Hepatocyte (in vitro differentiated cells): Measurements from ENCODE around the gene SYT1. TPM values are rescaled to one million over a fixed set of nuclear protein-coding genes. Genes with fewer than 3 reads are reported as not detected.

Experiments
- DNase-seq: peaks from one replicate; pipeline ENCODE4 v3.0.0-alpha.2; 2016; ENCODE audit warnings: low spot score
- H2AFZ ChIP-seq: fragments of 200-600 bp; sonication (generic); 2 replicates; pipeline ENCODE4 v1.6.0; 2016; ENCODE audit warnings: antibody characterized with exemption, mild to moderate bottlenecking
- H3K27ac ChIP-seq: fragments of 200-600 bp; sonication (generic); 2 replicates; pipeline ENCODE4 v1.5.1; 2016; ENCODE audit warnings: mild to moderate bottlenecking
- H3K27me3 ChIP-seq: fragments of 200-600 bp; sonication (generic); 2 replicates; pipeline ENCODE4 v1.6.1; 2016
- H3K36me3 ChIP-seq: fragments of 200-600 bp; sonication (generic); replicated peaks from 2 replicates; pipeline ENCODE4 v1.5.1; 2016; ENCODE audit warnings: low read depth; ENCODE audit not compliant: insufficient read depth
- H3K4me1 ChIP-seq: fragments of 200-600 bp; sonication (generic); 2 replicates; pipeline ENCODE4 v1.5.1; 2016; ENCODE audit warnings: mild to moderate bottlenecking, moderate library complexity; ENCODE audit not compliant: insufficient read depth
- H3K4me2 ChIP-seq: fragments of 200-600 bp; sonication (generic); 2 replicates; pipeline ENCODE4 v1.6.0; 2016
- H3K4me3 ChIP-seq: fragments of 200-600 bp; sonication (generic); 2 replicates; pipeline ENCODE4 v1.5.1; 2016; ENCODE audit warnings: mild to moderate bottlenecking
- H3K79me2 ChIP-seq: fragments of 200-600 bp; sonication (generic); 2 replicates; pipeline ENCODE4 v1.6.0; 2017; ENCODE audit warnings: mild to moderate bottlenecking
- H3K9me2 ChIP-seq: fragments of 200-600 bp; sonication (generic); replicated peaks from 2 replicates; pipeline ENCODE4 v1.6.0; 2017; ENCODE audit warnings: mild to moderate bottlenecking; ENCODE audit not compliant: insufficient read depth
- H3K9me3 ChIP-seq: fragments of 200-600 bp; sonication (generic); 2 replicates; pipeline ENCODE4 v1.5.1; 2016; ENCODE audit warnings: low read depth, mild to moderate bottlenecking
- H4K20me1 ChIP-seq: fragments of 200-600 bp; sonication (generic); 2 replicates; pipeline ENCODE4 v1.6.0; 2016; ENCODE audit warnings: mild to moderate bottlenecking; ENCODE audit not compliant: insufficient read depth, poor library complexity, severe bottlenecking
- EZH2 ChIP-seq: fragments of 200-600 bp; sonication (generic); IDR thresholded peaks from 2 replicates; pipeline ENCODE4 v1.6.1; 2016; ENCODE audit warnings: antibody characterized with exemption, mild to moderate bottlenecking, borderline replicate concordance
- EZH2phosphoT487 ChIP-seq: fragments of 200-600 bp; sonication (generic); IDR thresholded peaks from one replicate; pipeline ENCODE4 v1.6.1; 2018; ENCODE audit warnings: antibody characterized with exemption, mild to moderate bottlenecking, low read depth, moderate library complexity; ENCODE audit not compliant: unreplicated experiment, severe bottlenecking
- WGBS: methylation state at CpG from one replicate; pipeline ENCODE4 v1.1.6; 2016; ENCODE audit warnings: low lambda C conversion rate; ENCODE audit errors: missing lambda C conversion rate; 5-methylcytosine and 5-hydroxymethylcytosine counted together
- polyA plus RNA-seq: library from polyadenylated mRNA; unstranded; fragments of >200 nt; fragmentation: Nextera tagmentation; extraction: Ambion mirVana; gene quantifications from 2 replicates; pipeline ENCODE4 v1.2.1, GENCODE V29; 2016
- total RNA-seq: library from RNA; depleted of rRNA; stranded (reverse); fragments of >200 nt; gene quantifications from 2 replicates; pipeline ENCODE4 v1.2.3, GENCODE V29; 2014
- TF ChIP-seq, protein P1 (sequence below): fragments of 200-600 bp; sonication (generic); IDR thresholded peaks from 2 replicates; pipeline ENCODE4 v1.5.1; 2016; ENCODE audit warnings: antibody characterized with exemption, mild to moderate bottlenecking; ENCODE audit not compliant: poor library complexity

Gene SYT1
- total and polyA plus RNA-seq, 2 experiments from 2014 or later = 1.3 to 2.5 TPM

DNA sequence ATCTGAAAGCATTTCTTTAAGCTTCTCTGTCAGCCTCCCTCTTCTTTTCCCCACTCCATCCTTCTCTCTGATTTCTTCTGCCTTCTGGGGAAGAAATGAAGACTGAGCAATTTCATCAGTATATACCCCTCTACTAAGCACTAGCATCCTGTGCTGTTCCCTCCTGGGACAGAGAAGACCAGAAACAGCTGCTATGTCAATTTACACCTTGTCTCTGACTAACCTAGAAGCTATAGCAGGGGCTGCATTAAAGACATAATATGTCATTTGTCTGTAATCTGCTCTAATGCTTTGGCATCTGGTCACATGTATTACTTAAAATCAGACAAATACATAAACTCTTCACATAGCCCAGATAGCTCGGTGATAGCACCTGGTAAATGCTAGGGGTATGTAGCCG lies 529.3 kb downstream of the SYT1 start:
- H3K4me1 ChIP-seq = no peaks in the 10 kb centered on the region
- no peak overlapping the region for H2AFZ ChIP-seq
- H4K20me1 ChIP-seq = no peaks in the 10 kb centered on the region
- 90% methylated on average over 2 of the region's 2 CpGs for WGBS
- H3K9me2 ChIP-seq = no peaks in the 10 kb centered on the region
- no peaks in the 10 kb centered on the region for H3K9me3 ChIP-seq
- H3K27me3 ChIP-seq = no peaks in the 10 kb centered on the region
- DNase-seq = no peak
- H3K79me2 ChIP-seq = no peaks in the 10 kb centered on the region
- H3K36me3 ChIP-seq = no peaks in the 10 kb centered on the region
- no peak overlapping the region for H3K4me3 ChIP-seq
- H3K27ac ChIP-seq = no peak overlapping the region
- no peak overlapping the region for H3K4me2 ChIP-seq
- no peak for TF ChIP-seq EZH2phosphoT487
- no peak for TF ChIP-seq EZH2
- TF ChIP-seq, protein P1, sequence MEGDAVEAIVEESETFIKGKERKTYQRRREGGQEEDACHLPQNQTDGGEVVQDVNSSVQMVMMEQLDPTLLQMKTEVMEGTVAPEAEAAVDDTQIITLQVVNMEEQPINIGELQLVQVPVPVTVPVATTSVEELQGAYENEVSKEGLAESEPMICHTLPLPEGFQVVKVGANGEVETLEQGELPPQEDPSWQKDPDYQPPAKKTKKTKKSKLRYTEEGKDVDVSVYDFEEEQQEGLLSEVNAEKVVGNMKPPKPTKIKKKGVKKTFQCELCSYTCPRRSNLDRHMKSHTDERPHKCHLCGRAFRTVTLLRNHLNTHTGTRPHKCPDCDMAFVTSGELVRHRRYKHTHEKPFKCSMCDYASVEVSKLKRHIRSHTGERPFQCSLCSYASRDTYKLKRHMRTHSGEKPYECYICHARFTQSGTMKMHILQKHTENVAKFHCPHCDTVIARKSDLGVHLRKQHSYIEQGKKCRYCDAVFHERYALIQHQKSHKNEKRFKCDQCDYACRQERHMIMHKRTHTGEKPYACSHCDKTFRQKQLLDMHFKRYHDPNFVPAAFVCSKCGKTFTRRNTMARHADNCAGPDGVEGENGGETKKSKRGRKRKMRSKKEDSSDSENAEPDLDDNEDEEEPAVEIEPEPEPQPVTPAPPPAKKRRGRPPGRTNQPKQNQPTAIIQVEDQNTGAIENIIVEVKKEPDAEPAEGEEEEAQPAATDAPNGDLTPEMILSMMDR = no peak

DNA sequence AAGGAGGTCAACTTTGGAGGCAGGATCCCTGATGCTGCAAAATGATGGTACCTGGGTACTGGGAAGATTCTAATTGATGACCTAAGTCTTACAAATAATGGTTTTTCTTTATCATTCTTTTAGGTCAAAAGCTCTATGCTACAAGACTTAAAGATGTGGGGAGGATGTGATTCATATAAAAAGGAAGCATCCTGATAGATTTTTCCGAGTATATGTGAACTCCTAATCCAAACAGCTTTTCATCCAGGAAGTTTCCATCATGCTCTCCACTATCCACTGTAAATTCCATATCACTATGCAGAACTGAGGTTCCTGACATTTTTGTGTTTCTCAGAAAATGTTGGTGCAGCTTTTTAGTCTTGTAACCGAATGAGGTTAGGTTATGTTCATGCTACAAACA lies 533.0 kb downstream of the SYT1 start:
- no peak overlapping the region for H3K27ac ChIP-seq
- no peaks in the 10 kb centered on the region for H4K20me1 ChIP-seq
- no peaks in the 10 kb centered on the region for H3K36me3 ChIP-seq
- no peak for DNase-seq
- no peaks in the 10 kb centered on the region for H3K9me2 ChIP-seq
- no peak overlapping the region for H2AFZ ChIP-seq
- no peaks in the 10 kb centered on the region for H3K9me3 ChIP-seq
- no peaks in the 10 kb centered on the region for H3K4me1 ChIP-seq
- WGBS = 83% methylated on average over 2 of the region's 2 CpGs
- TF ChIP-seq EZH2phosphoT487 (no peak), EZH2 (no peak)
- TF ChIP-seq, protein P1 = no peak
- no peaks in the 10 kb centered on the region for H3K79me2 ChIP-seq
- H3K4me2 ChIP-seq = no peak overlapping the region
- no peak overlapping the region for H3K4me3 ChIP-seq
- no peaks in the 10 kb centered on the region for H3K27me3 ChIP-seq

DNA sequence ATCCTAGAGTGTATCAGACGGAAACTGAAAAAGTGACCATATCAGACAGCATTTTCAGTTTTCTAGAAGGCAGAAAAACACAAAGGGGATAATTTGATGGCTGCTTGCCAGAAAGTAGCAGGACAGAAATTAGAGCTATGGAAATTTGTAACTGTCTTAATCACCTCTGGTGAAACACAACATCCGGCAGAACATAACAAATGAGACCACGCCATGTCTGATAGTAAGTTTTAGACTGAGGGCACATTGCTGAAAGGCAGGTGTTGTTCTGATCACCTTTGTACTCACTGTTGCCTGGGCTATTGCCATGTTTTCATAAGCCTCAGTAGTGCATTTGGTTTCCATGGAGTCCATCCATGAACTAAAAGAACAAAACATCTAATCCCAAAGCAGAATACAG lies 535.9 kb downstream of the SYT1 start:
- no peaks in the 10 kb centered on the region for H4K20me1 ChIP-seq
- H3K79me2 ChIP-seq = no peaks in the 10 kb centered on the region
- no peaks in the 10 kb centered on the region for H3K36me3 ChIP-seq
- H3K4me1 ChIP-seq = no peaks in the 10 kb centered on the region
- H3K9me2 ChIP-seq = no peaks in the 10 kb centered on the region
- no peak for DNase-seq
- H3K4me2 ChIP-seq = no peak overlapping the region
- TF ChIP-seq, protein P1 = no peak
- TF ChIP-seq EZH2 = no peak
- no peak for TF ChIP-seq EZH2phosphoT487
- WGBS = 97% methylated on average over 3 of the region's 3 CpGs
- H3K4me3 ChIP-seq = no peak overlapping the region
- no peak overlapping the region for H2AFZ ChIP-seq
- no peaks in the 10 kb centered on the region for H3K9me3 ChIP-seq
- no peak overlapping the region for H3K27ac ChIP-seq
- H3K27me3 ChIP-seq = no peaks in the 10 kb centered on the region

DNA sequence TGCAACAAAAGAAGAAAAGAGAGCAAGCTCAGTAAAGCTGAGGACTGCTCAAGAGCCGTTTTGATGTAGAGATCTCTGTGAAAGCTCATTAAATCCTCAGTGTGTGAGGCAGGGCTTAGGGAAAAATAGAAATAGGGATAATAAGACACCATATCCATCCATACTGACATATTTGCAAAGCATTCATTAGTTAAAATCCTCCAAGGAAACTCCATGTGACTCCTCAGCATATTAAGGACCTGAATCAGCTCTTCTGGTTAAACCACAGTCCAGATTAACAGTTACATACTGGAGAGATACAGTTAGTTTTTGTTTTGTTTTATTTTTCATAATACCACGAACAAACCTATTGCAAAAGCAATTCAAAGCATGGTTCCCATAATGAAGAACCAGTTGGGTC lies 538.0 kb downstream of the SYT1 start:
- H3K27me3 ChIP-seq = no peaks in the 10 kb centered on the region
- no peaks in the 10 kb centered on the region for H3K79me2 ChIP-seq
- H4K20me1 ChIP-seq = no peaks in the 10 kb centered on the region
- no peak overlapping the region for H3K27ac ChIP-seq
- WGBS = 78% methylated on average over 2 of the region's 2 CpGs
- H3K36me3 ChIP-seq = no peaks in the 10 kb centered on the region
- no peaks in the 10 kb centered on the region for H3K4me1 ChIP-seq
- no peak overlapping the region for H3K4me3 ChIP-seq
- TF ChIP-seq, protein P1 = no peak
- TF ChIP-seq EZH2 = no peak
- TF ChIP-seq EZH2phosphoT487 = no peak
- no peaks in the 10 kb centered on the region for H3K9me2 ChIP-seq
- no peak overlapping the region for H3K4me2 ChIP-seq
- H2AFZ ChIP-seq = no peak overlapping the region
- no peaks in the 10 kb centered on the region for H3K9me3 ChIP-seq
- no peak for DNase-seq
